VCaP (cell line): ENCODE data around the gene TP53BP2.

ENCODE experiments used
- H3K27ac ChIP-seq: fragments of 450-650 bp; 2 replicates; pipeline ENCODE4 v1.5.1; 2017
- TF ChIP-seq, protein P1 (sequence below): fragments of 450-650 bp; conservative IDR thresholded peaks from 2 replicates; pipeline ENCODE4 v1.5.1; 2017; ENCODE audit warnings: mild to moderate bottlenecking, moderate library complexity

Gene TP53BP2

DNA sequence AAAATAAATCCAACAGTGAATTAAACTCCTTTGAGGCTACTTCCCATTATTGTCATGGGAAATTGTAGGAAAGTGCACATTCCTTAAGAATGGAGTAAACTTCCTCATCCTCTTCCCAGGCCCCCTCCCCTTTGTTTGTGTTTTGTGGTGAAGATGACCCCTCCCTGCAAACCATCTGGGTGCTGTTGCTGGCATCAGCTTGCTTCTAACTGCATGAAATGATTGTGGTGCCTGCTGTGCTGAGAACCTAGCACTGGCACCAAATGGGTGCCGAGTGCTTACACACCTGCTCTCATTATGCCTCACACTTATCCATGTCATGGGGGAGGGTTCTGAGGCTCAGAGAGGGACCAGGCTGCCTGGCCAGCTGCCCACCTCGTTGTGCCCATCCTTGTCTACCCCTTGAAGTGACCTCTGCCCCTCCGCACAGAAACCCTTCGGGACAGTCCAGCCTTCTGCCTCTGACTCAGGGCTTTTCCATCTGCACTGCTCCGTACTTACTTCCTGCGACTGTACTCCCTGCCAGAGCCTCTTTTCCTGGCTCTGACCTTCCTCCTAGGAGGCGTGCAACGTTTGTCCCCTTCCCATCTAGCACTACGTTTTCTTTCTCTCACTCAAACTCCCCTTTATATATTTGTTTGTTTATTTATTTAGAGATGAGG lies 102.8 kb downstream of the TP53BP2 start:
- H3K27ac ChIP-seq, result no peak overlapping the region
- TF ChIP-seq, protein P1, sequence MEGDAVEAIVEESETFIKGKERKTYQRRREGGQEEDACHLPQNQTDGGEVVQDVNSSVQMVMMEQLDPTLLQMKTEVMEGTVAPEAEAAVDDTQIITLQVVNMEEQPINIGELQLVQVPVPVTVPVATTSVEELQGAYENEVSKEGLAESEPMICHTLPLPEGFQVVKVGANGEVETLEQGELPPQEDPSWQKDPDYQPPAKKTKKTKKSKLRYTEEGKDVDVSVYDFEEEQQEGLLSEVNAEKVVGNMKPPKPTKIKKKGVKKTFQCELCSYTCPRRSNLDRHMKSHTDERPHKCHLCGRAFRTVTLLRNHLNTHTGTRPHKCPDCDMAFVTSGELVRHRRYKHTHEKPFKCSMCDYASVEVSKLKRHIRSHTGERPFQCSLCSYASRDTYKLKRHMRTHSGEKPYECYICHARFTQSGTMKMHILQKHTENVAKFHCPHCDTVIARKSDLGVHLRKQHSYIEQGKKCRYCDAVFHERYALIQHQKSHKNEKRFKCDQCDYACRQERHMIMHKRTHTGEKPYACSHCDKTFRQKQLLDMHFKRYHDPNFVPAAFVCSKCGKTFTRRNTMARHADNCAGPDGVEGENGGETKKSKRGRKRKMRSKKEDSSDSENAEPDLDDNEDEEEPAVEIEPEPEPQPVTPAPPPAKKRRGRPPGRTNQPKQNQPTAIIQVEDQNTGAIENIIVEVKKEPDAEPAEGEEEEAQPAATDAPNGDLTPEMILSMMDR, result no peak

DNA sequence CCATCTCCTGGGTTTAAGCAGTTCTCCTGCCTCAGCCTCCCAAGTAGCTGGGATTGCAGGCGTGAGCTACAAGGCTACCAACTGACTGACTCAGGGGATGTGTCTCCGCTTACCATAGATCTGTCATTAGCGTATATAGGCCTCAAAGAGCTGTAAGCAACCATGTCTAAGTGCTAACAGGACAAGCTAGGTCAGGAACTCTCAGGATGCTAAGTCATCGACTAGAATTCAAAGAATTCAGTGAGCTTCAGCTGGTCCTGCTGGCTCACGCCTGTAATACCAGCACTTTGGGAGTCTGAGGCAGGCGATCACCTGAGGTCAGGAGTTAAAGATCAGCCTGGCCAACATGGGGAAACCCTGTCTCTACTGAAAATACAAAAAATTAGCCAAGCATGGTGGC lies 103.9 kb downstream of the TP53BP2 start:
- no peak overlapping the region; the same call in 1 of the 2 replicates for H3K27ac ChIP-seq

DNA sequence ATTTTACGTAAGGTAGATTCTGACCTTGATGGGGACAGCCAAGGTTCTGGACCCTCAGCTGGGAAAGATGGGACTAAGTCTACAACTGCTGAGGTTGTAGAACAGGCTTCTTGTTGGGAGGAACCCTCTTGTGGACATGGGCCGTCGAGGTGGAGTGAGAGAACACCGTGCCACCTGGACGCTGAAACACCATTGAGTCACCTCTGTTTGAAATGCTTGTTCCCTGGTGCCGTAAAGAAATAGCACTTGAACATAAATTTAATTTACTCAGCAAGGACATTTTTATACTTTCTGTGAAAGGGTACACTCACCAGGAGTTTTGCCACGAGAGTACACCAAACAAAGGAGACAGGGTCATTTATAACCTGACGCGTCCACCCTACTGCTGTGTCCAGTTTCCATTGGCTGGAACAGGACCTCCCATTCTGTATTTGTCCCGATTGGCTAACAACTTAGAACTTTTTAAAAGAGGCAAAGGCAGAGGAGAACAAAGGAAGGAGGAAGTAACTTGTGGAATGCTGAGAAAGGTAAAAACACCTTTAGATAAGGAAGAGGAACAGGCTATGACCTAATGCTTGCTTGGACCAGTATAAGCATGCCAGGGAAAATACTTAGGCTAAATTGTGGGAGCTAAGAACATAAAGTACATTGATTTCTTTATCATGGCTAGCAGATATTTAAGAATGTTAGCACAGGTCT lies 105.6 kb downstream of the TP53BP2 start:
- peak overlapping the region; percentile 91; the same call in 1 of the 2 replicates for H3K27ac ChIP-seq

More for the DNA sequence above, 103.9 kb downstream of the TP53BP2 start:
- TF ChIP-seq, protein P1, result no peak

DNA sequence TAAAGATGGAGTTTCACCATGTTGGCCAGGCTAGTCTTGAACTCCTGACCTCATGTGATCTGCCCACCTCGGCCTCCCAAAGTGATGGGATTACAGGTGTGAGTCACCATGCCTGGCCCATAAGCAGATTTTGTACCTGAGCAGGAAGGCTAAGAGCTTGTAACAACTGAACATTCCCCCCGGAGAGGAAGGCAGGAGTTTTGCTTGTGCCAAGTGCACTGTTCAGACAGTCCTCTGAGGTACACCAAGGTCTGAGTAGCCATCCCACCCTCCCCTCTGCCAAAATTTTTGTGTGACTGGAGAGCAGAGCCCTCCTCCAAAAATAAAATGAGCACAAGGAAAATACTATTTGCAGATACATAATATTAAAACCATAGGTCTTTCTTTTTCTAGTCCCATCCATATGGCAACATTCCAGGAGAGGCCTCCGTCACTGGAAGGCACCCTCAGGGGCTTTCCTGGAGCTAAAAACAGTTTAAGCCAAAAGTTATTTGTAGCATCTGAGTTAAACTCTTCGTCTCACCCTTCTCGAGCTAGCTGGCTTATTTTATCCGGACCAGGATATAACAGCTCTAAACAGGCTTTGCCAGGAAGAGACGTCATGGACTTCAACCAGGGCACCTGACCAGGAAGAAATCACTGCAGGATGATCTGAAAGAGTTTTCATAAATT lies 106.2 kb downstream of the TP53BP2 start:
- peak overlapping the region; percentile 91 for H3K27ac ChIP-seq
- TF ChIP-seq, protein P1, result no peak

DNA sequence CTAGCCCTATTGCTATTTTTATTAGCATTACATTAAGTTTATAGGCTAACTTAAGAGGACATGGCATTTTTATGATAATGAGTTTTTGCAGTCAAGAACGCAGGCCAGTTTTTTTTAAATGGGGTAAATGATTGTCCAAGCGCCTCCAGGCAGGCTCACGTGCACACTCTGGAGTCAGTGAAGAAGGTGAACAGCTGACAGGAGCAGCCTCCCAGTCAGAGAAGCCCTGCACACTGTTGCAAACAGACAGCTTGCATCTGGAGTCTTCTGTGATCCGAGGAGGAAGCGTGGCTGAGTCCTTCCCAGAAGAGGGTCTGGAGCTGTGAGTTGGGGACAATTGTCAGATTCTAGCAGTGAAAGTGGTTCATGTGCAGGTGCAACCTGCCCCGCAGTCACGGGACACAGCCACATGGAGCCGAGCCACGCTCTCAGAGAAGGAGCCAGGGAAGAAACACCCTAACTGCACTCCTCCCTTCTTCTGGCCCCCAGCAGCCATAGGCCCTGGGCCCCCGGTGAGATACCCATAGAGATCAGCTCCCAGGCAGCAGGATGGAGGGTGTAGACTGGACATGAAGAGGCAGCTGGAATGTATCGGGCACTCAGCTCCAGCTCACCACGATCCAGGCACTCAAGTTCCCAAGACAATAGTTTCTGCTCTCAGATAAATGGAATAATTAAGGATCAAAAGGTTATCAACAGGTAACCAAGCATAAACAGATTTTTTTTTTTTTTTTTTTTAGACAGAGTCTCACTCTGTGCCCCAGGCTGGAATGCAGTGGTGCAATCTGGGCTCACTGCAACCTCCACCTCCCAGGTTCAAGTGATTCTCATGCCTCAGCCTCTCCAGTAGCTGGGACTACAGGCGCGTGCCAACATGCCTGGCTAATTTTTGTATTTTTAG lies 107.0 kb downstream of the TP53BP2 start:
- peak overlapping the region; percentile 91 for H3K27ac ChIP-seq
- TF ChIP-seq, protein P1, result 0 out of 2 replicates have a peak, but pooled peaks have one; percentile 14

DNA sequence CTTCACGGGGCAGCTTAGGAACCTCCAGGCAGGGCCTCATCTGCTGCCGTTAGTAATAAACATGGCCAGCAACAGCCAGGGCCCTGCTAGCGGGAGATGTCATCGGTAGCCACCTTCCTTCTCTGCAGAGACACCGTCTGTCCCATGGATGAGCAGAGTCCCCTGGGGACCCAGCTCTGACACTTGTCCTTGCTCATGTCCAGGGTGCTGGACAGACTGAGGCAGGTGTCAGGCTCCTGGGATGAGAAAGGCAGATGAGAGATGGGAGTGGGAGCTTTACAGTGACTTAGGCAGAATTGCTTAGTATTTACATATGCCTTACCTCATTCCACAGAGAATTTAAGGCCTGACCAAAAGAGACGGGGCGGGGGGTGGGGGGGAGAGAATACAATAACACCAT lies 108.4 kb downstream of the TP53BP2 start:
- TF ChIP-seq, protein P1, result no peak
- peak overlapping the region; percentile 91 for H3K27ac ChIP-seq

DNA sequence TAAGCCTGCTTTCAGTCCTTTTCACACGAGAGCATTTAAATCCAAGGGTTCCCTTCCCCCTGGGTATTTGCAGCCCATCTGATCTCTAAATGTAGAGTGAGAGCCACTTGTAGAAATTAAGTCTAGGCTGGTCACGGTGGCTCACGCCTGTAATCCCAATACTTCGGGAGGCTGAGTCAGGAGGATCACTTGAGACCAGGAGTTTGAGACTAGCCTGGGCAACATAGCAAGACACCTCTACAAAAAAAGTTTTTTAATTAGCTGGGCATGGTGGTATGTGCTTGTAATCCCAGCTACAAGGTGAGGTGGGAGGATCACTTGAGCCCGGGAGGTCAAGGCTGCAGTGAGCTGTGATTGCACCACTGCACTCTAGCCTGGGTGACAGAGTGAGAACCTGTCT lies 109.1 kb downstream of the TP53BP2 start:
- H3K27ac ChIP-seq, result peak overlapping the region; percentile 91; the same call in 1 of the 2 replicates
